Karpas-422 (cell line): ENCODE measurements around the gene MAD1L1. TPM values are rescaled to one million over a fixed set of nuclear protein-coding genes. Genes with fewer than 3 reads are reported as not detected.

Source experiments
- DNase-seq: peaks from one replicate; pipeline ENCODE4 v3.0.0-alpha.2; 2015
- H2AFZ ChIP-seq: fragments of 200-600 bp; sonication (generic); 2 replicates; pipeline ENCODE4 v1.6.1; 2014; ENCODE audit warnings: antibody characterized with exemption, low read length, mixed read lengths
- H3K27ac ChIP-seq: fragments of 200-600 bp; sonication (generic); 2 replicates; pipeline ENCODE4 v1.5.1; 2014; ENCODE audit warnings: mild to moderate bottlenecking, low read length, moderate library complexity
- H3K27me3 ChIP-seq: fragments of 200-600 bp; sonication (generic); 2 replicates; pipeline ENCODE4 v1.6.1; 2014; ENCODE audit warnings: low read length, mixed read lengths
- H3K36me3 ChIP-seq: fragments of 200-600 bp; sonication (generic); 2 replicates; pipeline ENCODE4 v1.6.1; 2014; ENCODE audit warnings: low read length, mixed read lengths; ENCODE audit not compliant: insufficient read depth
- H3K4me1 ChIP-seq: fragments of 200-600 bp; sonication (generic); 2 replicates; pipeline ENCODE4 v1.6.1; 2014; ENCODE audit warnings: mild to moderate bottlenecking, low read length, mixed read lengths
- H3K4me2 ChIP-seq: fragments of 200-600 bp; sonication (generic); 2 replicates; pipeline ENCODE4 v1.6.1; 2014; ENCODE audit warnings: low read length, low read depth, mild to moderate bottlenecking; ENCODE audit not compliant: poor library complexity, severe bottlenecking
- H3K4me3 ChIP-seq: fragments of 200-600 bp; sonication (generic); 2 replicates; pipeline ENCODE4 v1.5.1; 2014; ENCODE audit warnings: mild to moderate bottlenecking, antibody characterized with exemption, low read length, mixed read lengths
- H3K79me2 ChIP-seq: fragments of 200-600 bp; sonication (generic); 2 replicates; pipeline ENCODE4 v1.6.1; 2014; ENCODE audit warnings: mild to moderate bottlenecking, low read length, mixed read lengths
- H3K9ac ChIP-seq: fragments of 200-600 bp; sonication (generic); 2 replicates; pipeline ENCODE4 v1.6.0; 2014; ENCODE audit warnings: low read length
- H3K9me2 ChIP-seq: fragments of 200-600 bp; sonication (generic), shearing (Covaris generic); replicated peaks from 2 replicates; pipeline ENCODE4 v1.6.0; 2014; ENCODE audit warnings: mild to moderate bottlenecking, low read length, moderate library complexity; ENCODE audit not compliant: insufficient read depth
- H3K9me3 ChIP-seq: fragments of 300-700, 200-600 bp; sonication (generic); 2 replicates; pipeline ENCODE4 v1.6.1; 2014; ENCODE audit warnings: low read length, mixed read lengths
- H4K20me1 ChIP-seq: fragments of 200-600 bp; sonication (generic); 2 replicates; pipeline ENCODE4 v1.6.1; 2014; ENCODE audit warnings: mild to moderate bottlenecking, antibody characterized with exemption, low read length, low read depth; ENCODE audit not compliant: insufficient read depth
- total RNA-seq: library from RNA; depleted of rRNA; stranded (reverse); fragments of >200 nt; shearing (Covaris generic); gene quantifications from 2 replicates; pipeline ENCODE4 v1.2.3, GENCODE V29; 2014; ENCODE audit warnings: low replicate concordance

Gene MAD1L1
- total RNA-seq, 1 experiment from 2014 or later, result 38.6 TPM

GRCh38 chr7:1902231-1902855 lies 330.4 kb downstream of the MAD1L1 start:
- Histone ChIP-seq H3K9me3 (no peaks in the 10 kb centered on the region), H2AFZ (no peak overlapping the region), H3K27ac (no peak overlapping the region), H3K4me3 (no peak overlapping the region), H3K9me2 (no peaks in the 10 kb centered on the region), H3K4me2 (no peak overlapping the region), H3K36me3 (no peaks in the 10 kb centered on the region), H3K9ac (no peak overlapping the region), H3K4me1 (no peaks in the 10 kb centered on the region), H3K27me3 (no peaks in the 10 kb centered on the region), H3K79me2 (no peaks in the 10 kb centered on the region), H4K20me1 (no peaks in the 10 kb centered on the region)
- no peak for DNase-seq

GRCh38 chr7:1901431-1902210 lies 331.1 kb downstream of the MAD1L1 start:
- Histone ChIP-seq H3K27me3 (no peaks in the 10 kb centered on the region), H2AFZ (no peak overlapping the region), H3K36me3 (no peaks in the 10 kb centered on the region), H3K4me1 (no peaks in the 10 kb centered on the region), H3K9me2 (no peaks in the 10 kb centered on the region), H3K79me2 (no peaks in the 10 kb centered on the region), H4K20me1 (no peaks in the 10 kb centered on the region), H3K4me2 (no peak overlapping the region), H3K9me3 (no peaks in the 10 kb centered on the region), H3K9ac (no peak overlapping the region), H3K27ac (no peak overlapping the region), H3K4me3 (no peak overlapping the region)
- no peak for DNase-seq

GRCh38 chr7:1900847-1901246 lies 331.9 kb downstream of the MAD1L1 start:
- Histone ChIP-seq H2AFZ (no peak overlapping the region), H4K20me1 (no peaks in the 10 kb centered on the region), H3K9me3 (no peaks in the 10 kb centered on the region), H3K79me2 (no peaks in the 10 kb centered on the region), H3K9me2 (no peaks in the 10 kb centered on the region), H3K4me2 (no peak overlapping the region), H3K4me1 (no peaks in the 10 kb centered on the region), H3K36me3 (no peaks in the 10 kb centered on the region), H3K4me3 (no peak overlapping the region), H3K9ac (no peak overlapping the region), H3K27ac (no peak overlapping the region), H3K27me3 (no peaks in the 10 kb centered on the region)
- DNase-seq, result no peak

GRCh38 chr7:1899951-1900762 lies 332.6 kb downstream of the MAD1L1 start:
- Histone ChIP-seq H3K36me3 (no peaks in the 10 kb centered on the region), H3K4me3 (no peak overlapping the region), H3K4me2 (no peak overlapping the region), H3K9me2 (no peaks in the 10 kb centered on the region), H3K79me2 (no peaks in the 10 kb centered on the region), H3K9me3 (no peaks in the 10 kb centered on the region), H2AFZ (no peak overlapping the region), H4K20me1 (no peaks in the 10 kb centered on the region), H3K27ac (no peak overlapping the region), H3K27me3 (no peaks in the 10 kb centered on the region), H3K9ac (no peak overlapping the region), H3K4me1 (no peaks in the 10 kb centered on the region)
- no peak for DNase-seq

- DNase-seq, result no peak
- H2AFZ ChIP-seq, result no peak overlapping the region
- no peaks in the 10 kb centered on the region for H3K27me3 ChIP-seq
- no peaks in the 10 kb centered on the region for H3K36me3 ChIP-seq
- no peaks in the 10 kb centered on the region for H4K20me1 ChIP-seq
- H3K79me2 ChIP-seq, result no peaks in the 10 kb centered on the region
- H3K9me2 ChIP-seq, result no peaks in the 10 kb centered on the region
- no peak overlapping the region for H3K4me3 ChIP-seq
- H3K4me1 ChIP-seq, result no peaks in the 10 kb centered on the region
- H3K4me2 ChIP-seq, result no peak overlapping the region
- H3K9ac ChIP-seq, result no peak overlapping the region
- no peaks in the 10 kb centered on the region for H3K9me3 ChIP-seq
- H3K27ac ChIP-seq, result no peak overlapping the region
Observed at GRCh38 chr7:1899196-1899595, 333.5 kb downstream of the MAD1L1 start.

- Histone ChIP-seq H3K79me2 (no peaks in the 10 kb centered on the region), H3K4me3 (no peak overlapping the region), H3K4me1 (no peaks in the 10 kb centered on the region), H3K9ac (no peak overlapping the region), H3K36me3 (no peaks in the 10 kb centered on the region), H3K9me2 (no peaks in the 10 kb centered on the region), H3K27ac (no peak overlapping the region), H4K20me1 (no peaks in the 10 kb centered on the region), H3K27me3 (no peaks in the 10 kb centered on the region), H2AFZ (no peak overlapping the region), H3K9me3 (no peaks in the 10 kb centered on the region), H3K4me2 (no peak overlapping the region)
- DNase-seq, result no peak
Observed at GRCh38 chr7:1898628-1899185, 334.0 kb downstream of the MAD1L1 start.

- no peak overlapping the region for H3K27ac ChIP-seq
- no peaks in the 10 kb centered on the region for H3K27me3 ChIP-seq
- H3K4me2 ChIP-seq, result no peak overlapping the region
- no peak overlapping the region for H3K4me3 ChIP-seq
- DNase-seq, result no peak
- H3K9ac ChIP-seq, result no peak overlapping the region
- H4K20me1 ChIP-seq, result no peaks in the 10 kb centered on the region
- H3K9me2 ChIP-seq, result no peaks in the 10 kb centered on the region
- H3K79me2 ChIP-seq, result no peaks in the 10 kb centered on the region
- no peaks in the 10 kb centered on the region for H3K36me3 ChIP-seq
- H3K9me3 ChIP-seq, result no peaks in the 10 kb centered on the region
- H2AFZ ChIP-seq, result no peak overlapping the region
- no peaks in the 10 kb centered on the region for H3K4me1 ChIP-seq
Observed at GRCh38 chr7:1897861-1898627, 334.7 kb downstream of the MAD1L1 start.
